Adrenal gland (tissue), 12 donors: ENCODE measurements around the gene ATXN1. TPM values are rescaled to one million over a fixed set of nuclear protein-coding genes. Genes with fewer than 3 reads are reported as not detected.

Experiments
- DNase-seq, 7 donors: peaks; one replicate each; pipeline ENCODE4 v3.0.0-alpha.2; 2019 to 2020
- H3K27ac ChIP-seq, 5 donors: fragments of 200-600 bp; sonication (generic) in 4 of 5; 1 replicate in 3 of 5; 2 replicates in 2 of 5; pipeline versions ENCODE4 v1.5.1 to v1.8.0; 2016 to 2020; ENCODE audit warnings: mild to moderate bottlenecking in 1 of 5
- H3K27me3 ChIP-seq: fragments of 200-600 bp; 2 replicates; pipeline ENCODE4 v1.8.0; 2021
- H3K36me3 ChIP-seq, 2 donors: fragments of 200-600 bp; replicated peaks in 1 of 2; 1 replicate in 1 of 2; 2 replicates in 1 of 2; pipeline versions ENCODE4 v1.5.1 to v1.8.0; 2018 to 2022
- H3K4me1 ChIP-seq, 2 donors: fragments of 200-600 bp; replicated peaks in 1 of 2; 1 replicate in 1 of 2; 2 replicates in 1 of 2; pipeline versions ENCODE4 v1.5.1 to v1.8.0; 2018 to 2021
- H3K4me3 ChIP-seq, 4 donors: fragments of 200-600 bp; sonication (generic) in 3 of 4; one replicate each; pipeline ENCODE4 v1.5.1; 2016 to 2018
- H3K9me3 ChIP-seq, 3 donors: fragments of 200-600 bp; sonication (generic) in 1 of 3; replicated peaks in 1 of 3; 1 replicate in 2 of 3; 2 replicates in 1 of 3; pipeline versions ENCODE4 v1.5.1 to v1.8.0; 2016 to 2021
- POLR2A ChIP-seq, 2 donors: fragments of 450-650 bp; IDR thresholded peaks; one replicate each; pipeline ENCODE4 v1.6.1; 2017; ENCODE audit warnings: antibody characterized with exemption in 2 of 2, mild to moderate bottlenecking in 2 of 2, moderate library complexity in 1 of 2
- WGBS, 4 donors: extraction: QIAGEN DNeasy Blood & Tissue Kit in 2 of 4; methylation state at CpG; one replicate each; pipeline versions ENCODE4 v1.1.5 to v1.1.7; 2013 to 2017; 5-methylcytosine and 5-hydroxymethylcytosine counted together
- intact Hi-C, 2 donors: fragments of 100-400 bp; cut with DNase I; formaldehyde crosslinking; loops; one replicate each; pipeline versions ENCODE4 v1.14.1 to v1.15.0; 2022 to 2023
- polyA plus RNA-seq, 3 donors: library from polyadenylated mRNA; stranded (reverse); fragments of 200-250 nt in 2 of 3; fragments of 350-450 nt in 1 of 3; fragmentation: Illumina TruSeq in 1 of 3; extraction: RNeasy Lipid Tissue Mini Kit (QIAGEN cat#74804) in 1 of 3; gene quantifications; one replicate each; pipeline ENCODE4 v1.2.3, GENCODE V29; 2013 to 2014
- total RNA-seq, 9 donors: library from RNA; depleted of rRNA in 4 of 9; stranded (reverse); fragments of >200 nt in 4 of 9; fragments of 120-200 nt in 1 of 9; fragmentation: NEBNext Ultra II Directional in 1 of 9; extraction: Animal tissue kit (Norgen Biotek cat#: 25700) in 1 of 9; gene quantifications; one replicate each; pipeline versions ENCODE4 v1.1.0 to v1.2.4, GENCODE V29; 2013 to 2023
- TF ChIP-seq, protein P1 (sequence below), 6 experiments: fragments of 450-650 bp in 4 of 6; fragments of 200-600 bp in 2 of 6; sonication (generic) in 1 of 6; IDR thresholded peaks; 1 replicate in 5 of 6; 2 replicates in 1 of 6; pipeline versions ENCODE4 v1.5.1 to v1.8.0; 2016 to 2021; ENCODE audit warnings: antibody characterized with exemption in 6 of 6, mild to moderate bottlenecking in 2 of 6, moderate library complexity in 1 of 6
- donor health status: healthy with polysubstance abuse.
- donor health status: Bipolar disorder and iron deficiency.
- donor health status: DM: yes; HTN: yes; CAD: no.
- donor health status: DM: no; HTN: no; CAD: no.
- donor health status: DM: no; HTN: no; CAD: no.
- donor health status: DM: yes; HTN: yes; CAD: no.

Gene ATXN1
- total and polyA plus RNA-seq, 12 donors = 3.4 to 51.3 (median 25.4) TPM

DNA sequence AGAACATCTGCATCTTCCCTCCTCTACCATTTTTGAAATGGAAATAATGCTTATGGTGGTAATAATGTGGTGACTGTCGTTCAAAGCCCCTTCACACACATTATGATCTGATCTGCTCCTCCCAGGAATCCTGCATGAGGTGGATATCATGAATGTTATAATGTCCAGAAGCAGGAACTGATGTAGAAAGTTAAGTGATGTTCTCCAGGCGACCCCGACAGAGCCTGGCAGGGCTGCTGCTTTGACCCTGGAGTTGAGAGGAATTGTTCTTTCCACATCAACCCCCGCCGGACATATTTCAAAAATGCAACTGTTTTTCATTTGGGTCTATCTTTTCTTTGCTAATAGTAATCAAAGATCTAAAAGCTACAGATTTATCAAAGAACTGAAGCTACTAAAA, 391.3 kb downstream of the ATXN1 start:
- Histone ChIP-seq H3K36me3 (no peaks in the 10 kb centered on the region), H3K4me3 (no peak overlapping the region), H3K27me3 (no peaks in the 10 kb centered on the region), H3K27ac (no peak overlapping the region), H3K4me1 (no peaks in the 10 kb centered on the region), H3K9me3 (no peaks in the 10 kb centered on the region)
- 80 to 86% (median 84%) methylated on average over 5 of the region's 5 CpGs for WGBS, 4 donors
- DNase-seq = no peak
- TF ChIP-seq, protein P1, sequence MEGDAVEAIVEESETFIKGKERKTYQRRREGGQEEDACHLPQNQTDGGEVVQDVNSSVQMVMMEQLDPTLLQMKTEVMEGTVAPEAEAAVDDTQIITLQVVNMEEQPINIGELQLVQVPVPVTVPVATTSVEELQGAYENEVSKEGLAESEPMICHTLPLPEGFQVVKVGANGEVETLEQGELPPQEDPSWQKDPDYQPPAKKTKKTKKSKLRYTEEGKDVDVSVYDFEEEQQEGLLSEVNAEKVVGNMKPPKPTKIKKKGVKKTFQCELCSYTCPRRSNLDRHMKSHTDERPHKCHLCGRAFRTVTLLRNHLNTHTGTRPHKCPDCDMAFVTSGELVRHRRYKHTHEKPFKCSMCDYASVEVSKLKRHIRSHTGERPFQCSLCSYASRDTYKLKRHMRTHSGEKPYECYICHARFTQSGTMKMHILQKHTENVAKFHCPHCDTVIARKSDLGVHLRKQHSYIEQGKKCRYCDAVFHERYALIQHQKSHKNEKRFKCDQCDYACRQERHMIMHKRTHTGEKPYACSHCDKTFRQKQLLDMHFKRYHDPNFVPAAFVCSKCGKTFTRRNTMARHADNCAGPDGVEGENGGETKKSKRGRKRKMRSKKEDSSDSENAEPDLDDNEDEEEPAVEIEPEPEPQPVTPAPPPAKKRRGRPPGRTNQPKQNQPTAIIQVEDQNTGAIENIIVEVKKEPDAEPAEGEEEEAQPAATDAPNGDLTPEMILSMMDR (IDR thresholded peaks at IDR 0.05) = no peak
- no peak for TF ChIP-seq POLR2A (IDR thresholded peaks at IDR 0.05)
- intact Hi-C loops = no loop called here

DNA sequence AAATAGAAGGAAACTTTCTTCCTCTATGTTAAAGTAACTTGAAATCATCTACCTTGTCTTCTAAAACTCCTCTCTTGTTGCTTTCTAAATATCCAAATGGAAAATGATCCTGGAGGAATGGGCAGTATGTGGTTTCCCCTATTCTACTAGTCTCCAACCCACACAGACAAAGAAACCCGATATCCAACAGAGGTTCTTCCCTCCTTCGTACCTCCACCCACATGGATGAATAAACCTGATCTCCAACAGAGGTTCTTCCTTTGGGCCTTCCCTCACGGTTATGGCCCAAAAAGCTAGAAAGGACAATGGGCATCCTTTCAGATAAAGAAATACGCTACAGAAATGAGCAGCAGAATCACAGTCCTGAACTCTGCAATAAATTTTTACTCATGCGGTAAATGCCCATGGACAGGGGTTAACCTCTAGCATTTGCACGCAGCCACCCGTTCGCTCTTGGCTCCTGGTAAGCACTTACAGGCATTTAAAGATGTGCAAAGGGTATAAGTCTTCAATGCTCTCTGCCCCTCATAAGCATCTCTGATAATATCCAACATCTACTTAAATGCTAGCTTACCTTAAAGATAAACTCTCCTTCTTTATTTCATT, 392.0 kb downstream of the ATXN1 start:
- WGBS, 4 donors = 94 to 98% (median 96%) methylated on average over 8 of the region's 8 CpGs
- DNase-seq = no peak
- no peak overlapping the region for H3K4me3 ChIP-seq
- TF ChIP-seq POLR2A (IDR thresholded peaks at IDR 0.05) = no peak
- TF ChIP-seq, protein P1 (IDR thresholded peaks at IDR 0.05) = no peak
- H3K4me1 ChIP-seq = no peaks in the 10 kb centered on the region
- no peaks in the 10 kb centered on the region for H3K9me3 ChIP-seq
- no peaks in the 10 kb centered on the region for H3K27me3 ChIP-seq
- no peak overlapping the region for H3K27ac ChIP-seq
- H3K36me3 ChIP-seq = no peaks in the 10 kb centered on the region
- intact Hi-C loops = no loop called here

DNA sequence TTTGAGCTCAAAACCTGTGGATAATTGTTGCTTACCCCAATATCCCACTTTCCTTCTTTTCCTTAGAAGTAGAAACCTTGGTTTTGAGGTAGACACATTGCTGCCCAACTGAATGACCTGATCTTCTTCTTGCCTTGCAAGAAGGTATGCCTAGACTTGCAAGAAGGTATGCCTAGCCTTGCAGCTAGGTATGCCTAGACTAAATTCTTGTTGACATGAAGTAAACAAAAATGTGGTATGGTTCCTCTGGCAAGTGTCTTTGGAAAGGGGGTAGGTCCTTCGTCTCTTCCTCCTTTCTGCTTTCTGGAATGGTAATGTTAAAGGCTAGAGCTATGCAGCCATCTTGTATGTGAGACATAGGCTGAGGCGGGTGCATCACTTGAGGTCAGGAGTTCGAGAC, 393.7 kb downstream of the ATXN1 start:
- WGBS, 4 donors = 90 to 96% (median 95%) methylated on average over 3 of the region's 3 CpGs
- no peak for TF ChIP-seq POLR2A (IDR thresholded peaks at IDR 0.05)
- TF ChIP-seq, protein P1 (IDR thresholded peaks at IDR 0.05) = no peak

GRCh38 chr6:16363749-16364148, 397.5 kb downstream of the ATXN1 start:
- DNase-seq = no peak
- Histone ChIP-seq H3K4me3 (no peak overlapping the region), H3K9me3 (no peaks in the 10 kb centered on the region), H3K4me1 (no peaks in the 10 kb centered on the region), H3K27me3 (no peaks in the 10 kb centered on the region), H3K36me3 (no peaks in the 10 kb centered on the region), H3K27ac (no peak overlapping the region)
- intact Hi-C loops = no loop called here
- TF ChIP-seq POLR2A (IDR thresholded peaks at IDR 0.05) = no peak
- TF ChIP-seq, protein P1 (IDR thresholded peaks at IDR 0.05) = no peak
- WGBS, 4 donors = 96 to 98% (median 97%) methylated on average over 4 of the region's 4 CpGs

More for the DNA sequence above, 393.7 kb downstream of the ATXN1 start:
- DNase-seq = no peak
- Histone ChIP-seq H3K9me3 (no peaks in the 10 kb centered on the region), H3K4me1 (no peaks in the 10 kb centered on the region), H3K27me3 (no peaks in the 10 kb centered on the region), H3K36me3 (no peaks in the 10 kb centered on the region), H3K27ac (no peak overlapping the region), H3K4me3 (no peak overlapping the region)
- intact Hi-C loops = no loop called here
